ENCODE data around the gene SET. TPM values are rescaled to one million over a fixed set of nuclear protein-coding genes. Genes with fewer than 3 reads are reported as not detected.

Gene SET
- total RNA-seq, 1 experiment from 2014 or later = 1,129 TPM

- peak; percentile 100 for TF ChIP-seq HMGXB4 (CRISPR knock-in tag; IDR thresholded peaks at IDR 0.05)
These were observed 13.5 kb downstream of the SET start, which contains the start of gene PKN3 (continued) for GRCh38 chr9:128702445-128702948.

- Mint-ChIP-seq H3K4me3 (peak overlapping the region; percentile 83), H3K4me1 (peaks cover 4% of the 10 kb centered on the region; the same call in 1 of the 2 replicates), H3K9me3 (no peaks in the 10 kb centered on the region), H3K27ac (no peak overlapping the region), H3K36me3 (no peaks in the 10 kb centered on the region), H3K27me3 (ENCODE audit: low read depth) (no peaks in the 10 kb centered on the region)
- ChIA-PET CTCF (interaction anchor here (0.6 to 2.1 kb wide), 4 partner anchors 30 to 325 kb away, joined by 3 to 7 read pairs (median 4); partner anchors contain the start of gene SH3GLB2), POLR2A (no interaction called here)
- ATAC-seq = peak; percentile 10
- peak; percentile 66 for DNase-seq (ENCODE audit: low spot score)
- TF ChIP-seq ATF6 (CRISPR knock-in tag; IDR thresholded peaks at IDR 0.05) (no peak), SP1 (CRISPR knock-in tag; conservative IDR thresholded peaks at IDR 0.05) (0 out of 2 replicates have a peak, but pooled peaks have one; percentile 25), CREM (CRISPR knock-in tag; IDR thresholded peaks at IDR 0.05) (no peak), CDX4 (CRISPR knock-in tag; IDR thresholded peaks at IDR 0.05; ENCODE audit: borderline replicate concordance) (no peak), ZNF512 (CRISPR knock-in tag; IDR thresholded peaks at IDR 0.05; ENCODE audit: borderline replicate concordance) (no peak), IRF1 (CRISPR knock-in tag; IDR thresholded peaks at IDR 0.05) (no peak), PRDM15 (CRISPR knock-in tag; IDR thresholded peaks at IDR 0.05) (no peak), ZMAT4 (CRISPR knock-in tag; IDR thresholded peaks at IDR 0.05) (no peak), E2F1 (CRISPR knock-in tag; IDR thresholded peaks at IDR 0.05) (no peak), ELF4 (CRISPR knock-in tag; IDR thresholded peaks at IDR 0.05; ENCODE audit: low read depth) (no peak), HMGXB4 (CRISPR knock-in tag; IDR thresholded peaks at IDR 0.05) (no peak), JAZF1 (CRISPR knock-in tag; IDR thresholded peaks at IDR 0.05) (no peak), MLX (CRISPR knock-in tag; IDR thresholded peaks at IDR 0.05) (no peak), ZBTB21 (CRISPR knock-in tag; IDR thresholded peaks at IDR 0.05; ENCODE audit: borderline replicate concordance) (no peak), GABPB1 (CRISPR knock-in tag; IDR thresholded peaks at IDR 0.05) (no peak), MYBL2 (CRISPR knock-in tag; IDR thresholded peaks at IDR 0.05) (peak; percentile 22; the same call in 1 of the 2 replicates), SMAD3 (CRISPR knock-in tag; IDR thresholded peaks at IDR 0.05; ENCODE audit: borderline replicate concordance) (no peak), PRRX2 (CRISPR knock-in tag; IDR thresholded peaks at IDR 0.05) (no peak), RORB (CRISPR knock-in tag; IDR thresholded peaks at IDR 0.05) (no peak)
These were observed 14.1 kb downstream of the SET start for GRCh38 chr9:128702949-128703615.
